ENCODE results near the gene KCTD16. TPM values are rescaled to one million over a fixed set of nuclear protein-coding genes. Genes with fewer than 3 reads are reported as not detected.

The KCTD16 gene
- total and polyA plus RNA-seq, 12 donors, result 0.02 to 0.42 (median 0.10) TPM; not detected in 2

- no peak for TF ChIP-seq CTCF (IDR thresholded peaks at IDR 0.05)
- no peaks in the 10 kb centered on the region for H3K9me3 ChIP-seq
- intact Hi-C loops (cut with DNase I), result no loop called here
- peak overlapping the region in 2 of 10 donors; percentile 33 to 73 for H3K27ac ChIP-seq
- DNase-seq (peak in 1 of 2 donors; percentile 17), ATAC-seq (peak in 5 of 8 donors; percentile 38 to 65 (median 59))
- H3K4me3 ChIP-seq, result no peak overlapping the region
- H3K4me1 ChIP-seq, result peaks cover 0 to 57% (median 6%) of the 10 kb centered on the region in 9 donors
- 21 to 52% methylated on average over 2 of the region's 2 CpGs for WGBS, 2 donors
- no peaks in the 10 kb centered on the region for H3K36me3 ChIP-seq
- H3K27me3 ChIP-seq, result peaks cover 0 to 4% (median 0%) of the 10 kb centered on the region in 7 donors
Measured at GRCh38 chr5:144187699-144188294, 17.1 kb downstream of the KCTD16 start.

GRCh38 chr5:144189800-144190429 lies 19.2 kb downstream of the KCTD16 start:
- no peaks in the 10 kb centered on the region for H3K9me3 ChIP-seq
- DNase-seq (no peak), ATAC-seq (peak in 2 of 8 donors; percentile 19 to 20)
- H3K27ac ChIP-seq, result peak overlapping the region in 1 of 10 donors; percentile 73
- H3K4me3 ChIP-seq, result no peak overlapping the region
- intact Hi-C loops (cut with DNase I), result loop anchor here in 1 of 10 donors (2.0 kb wide), 1 partner anchor 41 kb away; no protein-coding TSS in a partner anchor
- peaks cover 0 to 51% (median 6%) of the 10 kb centered on the region in 9 donors for H3K4me1 ChIP-seq
- H3K36me3 ChIP-seq, result no peaks in the 10 kb centered on the region
- TF ChIP-seq CTCF (IDR thresholded peaks at IDR 0.05), result no peak
- 63 to 70% methylated on average over 10 of the region's 10 CpGs for WGBS, 2 donors
- peaks cover 0 to 12% (median 2%) of the 10 kb centered on the region in 7 donors for H3K27me3 ChIP-seq

- Histone ChIP-seq H3K4me3 (peak overlapping the region in 4 of 10 donors; percentile 15 to 29 (median 26)), H3K27ac (peak overlapping the region in 1 of 10 donors; percentile 52), H3K9me3 (no peaks in the 10 kb centered on the region), H3K27me3 (peaks cover 0 to 14% (median 9%) of the 10 kb centered on the region in 7 donors), H3K36me3 (no peaks in the 10 kb centered on the region), H3K4me1 (peaks cover 0 to 51% (median 6%) of the 10 kb centered on the region in 9 donors)
- 83 to 87% methylated on average over 3 of the region's 3 CpGs for WGBS, 2 donors
- no peak for ATAC-seq
- TF ChIP-seq CTCF (IDR thresholded peaks at IDR 0.05), result no peak
- intact Hi-C loops (cut with DNase I), result loop anchor here in 1 of 10 donors (2.0 kb wide), 1 partner anchor 43 kb away; no protein-coding TSS in a partner anchor
- no peak for DNase-seq
Measured at GRCh38 chr5:144191531-144191930, 20.9 kb downstream of the KCTD16 start.

DNA sequence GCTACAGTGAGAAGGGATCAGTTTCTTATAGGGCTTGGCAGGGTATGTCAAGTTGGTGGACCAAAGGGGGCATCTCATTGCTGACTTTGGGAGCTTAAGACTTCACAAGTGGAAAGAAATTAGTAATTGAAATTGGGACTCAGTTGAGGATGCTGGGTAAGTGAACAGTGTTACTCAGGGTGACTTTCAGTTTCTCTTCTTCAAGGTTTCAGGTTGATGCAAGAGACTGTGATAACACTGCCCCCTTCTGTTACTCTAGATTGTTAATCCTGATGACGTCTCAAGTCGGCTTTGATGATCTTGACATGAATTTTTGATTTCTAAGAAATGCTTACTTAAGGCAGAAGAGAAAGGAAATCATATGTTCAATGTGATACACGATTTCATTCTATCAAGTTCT lies 21.3 kb downstream of the KCTD16 start:
- H3K4me3 ChIP-seq, result peak overlapping the region in 4 of 10 donors; percentile 15 to 29 (median 26)
- ATAC-seq, result peak in 6 of 8 donors; percentile 57 to 75 (median 63)
- H3K4me1 ChIP-seq, result peaks cover 0 to 48% (median 6%) of the 10 kb centered on the region in 9 donors
- H3K27me3 ChIP-seq, result peaks cover 0 to 17% (median 9%) of the 10 kb centered on the region in 7 donors
- no peaks in the 10 kb centered on the region for H3K9me3 ChIP-seq
- no peaks in the 10 kb centered on the region for H3K36me3 ChIP-seq
- no peak for DNase-seq
- TF ChIP-seq CTCF (IDR thresholded peaks at IDR 0.05), result peak in 7 of 9 donors; percentile 13 to 58 (median 41)
- intact Hi-C loops (cut with DNase I), result loop anchor here in 1 of 10 donors (2.0 kb wide), 1 partner anchor 43 kb away; no protein-coding TSS in a partner anchor
- peak overlapping the region in 1 of 10 donors; percentile 52 for H3K27ac ChIP-seq
- WGBS, 2 donors, result 22 to 25% methylated on average over 3 of the region's 3 CpGs

Measured in heart right ventricle (tissue), 16 donors.